SU-DHL-6 (cell line): ENCODE results near the gene PLEKHA7.

Experiments used
- H2AFZ ChIP-seq: fragments of 200-600 bp; sonication (generic); 2 replicates; pipeline ENCODE4 v1.6.1; 2014; ENCODE audit warnings: low read depth, mild to moderate bottlenecking, moderate library complexity, mixed read lengths, antibody characterized with exemption, low read length; ENCODE audit not compliant: severe bottlenecking
- H3F3A ChIP-seq: fragments of 200-600 bp; shearing (Covaris generic); 2 replicates; pipeline ENCODE4 v1.6.0; 2016; ENCODE audit warnings: antibody characterized with exemption, mild to moderate bottlenecking; ENCODE audit not compliant: insufficient read depth
- H3K27ac ChIP-seq: fragments of 200-600 bp; sonication (generic); 2 replicates; pipeline ENCODE4 v1.5.1; 2016; ENCODE audit warnings: low read depth, mild to moderate bottlenecking, low read length, moderate library complexity, mixed read lengths
- H3K27me3 ChIP-seq: fragments of 200-600 bp; sonication (generic), shearing (Covaris generic); 2 replicates; pipeline ENCODE4 v1.6.0; 2014; ENCODE audit warnings: mild to moderate bottlenecking, low read length
- H3K36me3 ChIP-seq: fragments of 200-600 bp; sonication (generic); 2 replicates; pipeline ENCODE4 v1.6.1; 2014; ENCODE audit warnings: mild to moderate bottlenecking, low read length, mixed read lengths
- H3K4me2 ChIP-seq: fragments of 300-600, 200-600 bp; shearing (Covaris generic), sonication (generic); 2 replicates; pipeline ENCODE4 v1.6.0; 2014; ENCODE audit warnings: low read length, low read depth, mild to moderate bottlenecking; ENCODE audit not compliant: poor library complexity, severe bottlenecking
- H3K4me3 ChIP-seq: fragments of 200-600 bp; sonication (generic); 2 replicates; pipeline ENCODE4 v1.5.1; 2014; ENCODE audit warnings: antibody characterized with exemption, low read length, mild to moderate bottlenecking, mixed read lengths; ENCODE audit not compliant: insufficient read depth, poor library complexity, severe bottlenecking
- H3K79me2 ChIP-seq: fragments of 200-600 bp; sonication (generic); 2 replicates; pipeline ENCODE4 v1.6.1; 2014; ENCODE audit warnings: mild to moderate bottlenecking, low read length, moderate library complexity; ENCODE audit not compliant: insufficient read depth
- H3K9ac ChIP-seq: fragments of 200-600 bp; sonication (generic); 2 replicates; pipeline ENCODE4 v1.7.0; 2014; ENCODE audit warnings: mild to moderate bottlenecking, low read length
- H3K9me2 ChIP-seq: fragments of 200-600 bp; sonication (generic); replicated peaks from 2 replicates; pipeline ENCODE4 v1.6.1; 2014; ENCODE audit warnings: low read length; ENCODE audit not compliant: insufficient read depth
- H3K9me3 ChIP-seq: fragments of 200-600 bp; sonication (generic); 2 replicates; pipeline ENCODE4 v1.6.1; 2014; ENCODE audit warnings: low read length, mixed read lengths; ENCODE audit not compliant: insufficient read depth
- H4K20me1 ChIP-seq: fragments of 200-600 bp; sonication (generic); 2 replicates; pipeline ENCODE4 v1.6.1; 2014; ENCODE audit warnings: low read depth, mild to moderate bottlenecking, antibody characterized with exemption, low read length, moderate library complexity, mixed read lengths
- CTCF ChIP-seq: fragments of 200-600 bp; sonication (generic); IDR thresholded peaks from one replicate; pipeline ENCODE4 v1.5.1; 2017; ENCODE audit warnings: antibody characterized with exemption, mild to moderate bottlenecking, low read length, moderate library complexity; ENCODE audit not compliant: insufficient read depth, poor library complexity, severe bottlenecking
- EZH2phosphoT487 ChIP-seq: fragments of 200-600 bp; sonication (generic), shearing (Covaris generic); conservative IDR thresholded peaks from 2 replicates; pipeline ENCODE4 v1.6.1; 2018; ENCODE audit warnings: mild to moderate bottlenecking, antibody characterized with exemption, low read length, moderate library complexity, mixed read lengths

Gene PLEKHA7

GRCh38 chr11:16799221-16799620 lies 215.0 kb downstream of the PLEKHA7 start:
- Histone ChIP-seq H3K9me3 (no peaks in the 10 kb centered on the region), H3F3A (no peaks in the 10 kb centered on the region), H3K79me2 (no peaks in the 10 kb centered on the region), H3K4me2 (no peak overlapping the region), H4K20me1 (no peaks in the 10 kb centered on the region), H3K9me2 (no peaks in the 10 kb centered on the region), H2AFZ (no peak overlapping the region), H3K27me3 (no peaks in the 10 kb centered on the region), H3K27ac (no peak overlapping the region), H3K9ac (no peak overlapping the region), H3K36me3 (no peaks in the 10 kb centered on the region), H3K4me3 (no peak overlapping the region)
- no peak for TF ChIP-seq CTCF
- TF ChIP-seq EZH2phosphoT487: no peak

GRCh38 chr11:16797776-16798175 lies 216.4 kb downstream of the PLEKHA7 start:
- Histone ChIP-seq H3K79me2 (no peaks in the 10 kb centered on the region), H3K27me3 (no peaks in the 10 kb centered on the region), H3K4me2 (no peak overlapping the region), H3K9ac (no peak overlapping the region), H3K9me3 (no peaks in the 10 kb centered on the region), H3K27ac (no peak overlapping the region), H4K20me1 (no peaks in the 10 kb centered on the region), H3K36me3 (no peaks in the 10 kb centered on the region), H3F3A (no peaks in the 10 kb centered on the region), H2AFZ (no peak overlapping the region), H3K9me2 (no peaks in the 10 kb centered on the region), H3K4me3 (no peak overlapping the region)
- TF ChIP-seq CTCF (no peak), EZH2phosphoT487 (no peak)

- Histone ChIP-seq H4K20me1 (no peaks in the 10 kb centered on the region), H3K4me3 (no peak overlapping the region), H3K27ac (no peak overlapping the region), H3K79me2 (no peaks in the 10 kb centered on the region), H3F3A (no peaks in the 10 kb centered on the region), H3K9ac (no peak overlapping the region), H3K9me2 (no peaks in the 10 kb centered on the region), H3K27me3 (no peaks in the 10 kb centered on the region), H3K9me3 (no peaks in the 10 kb centered on the region), H3K4me2 (no peak overlapping the region), H3K36me3 (no peaks in the 10 kb centered on the region), H2AFZ (no peak overlapping the region)
- TF ChIP-seq CTCF: no peak
- TF ChIP-seq EZH2phosphoT487: no peak
Measured at GRCh38 chr11:16796311-16796710, 217.9 kb downstream of the PLEKHA7 start.
